ENCODE data around the gene TPM1. TPM values are rescaled to one million over a fixed set of nuclear protein-coding genes. Genes with fewer than 3 reads are reported as not detected.

TPM1 gene
- total RNA-seq, 1 experiment from 2014 or later, result 748 TPM

DNA sequence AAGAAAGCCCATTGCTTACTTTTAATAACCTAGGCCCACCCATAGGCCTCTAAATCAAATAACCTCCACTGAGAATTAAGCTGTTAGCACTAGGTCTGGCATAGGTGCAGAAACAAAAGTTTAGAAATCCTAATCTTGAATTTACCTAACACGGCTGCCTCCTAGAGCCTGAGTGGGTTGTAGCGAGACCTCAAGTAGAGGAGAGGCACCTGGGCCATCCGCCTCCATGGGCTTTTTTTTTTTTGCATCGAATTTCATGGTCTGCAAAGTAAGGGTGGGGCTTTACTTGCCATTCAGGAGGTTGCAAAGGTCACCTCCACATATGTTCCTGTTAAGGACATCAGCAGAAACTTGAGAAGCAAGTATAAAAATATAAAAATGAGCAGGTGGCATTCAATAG is 6.6 kb upstream of the TPM1 start:
- DNase-seq, result no peak
- Histone ChIP-seq H3K79me1 (ENCODE audit: insufficient read depth, low read depth, low read length, poor library complexity, severe bottlenecking) (no peaks in the 10 kb centered on the region), H3K27me3 (ENCODE audit: insufficient read depth, low read length) (no peaks in the 10 kb centered on the region), H3K27ac (ENCODE audit: insufficient read length, low read depth, low read length) (no peak overlapping the region), H2BK20ac (ENCODE audit: low read depth, low read length, poor library complexity, severe bottlenecking) (no peak overlapping the region), H3K4ac (ENCODE audit: low read depth, low read length) (no peak overlapping the region), H3K4me2 (ENCODE audit: insufficient read depth, insufficient read length, low read length) (no peak overlapping the region), H3K23ac (ENCODE audit: insufficient read length, low read depth, low read length) (no peak overlapping the region), H2BK120ac (ENCODE audit: low read depth, low read length, poor library complexity, severe bottlenecking) (no peak overlapping the region), H3K4me1 (ENCODE audit: insufficient read depth, low read length) (peaks cover 7% of the 10 kb centered on the region; the same call in 1 of the 2 replicates), H3T11ph (ENCODE audit: low read length) (no peak overlapping the region), H2BK5ac (ENCODE audit: insufficient read length, low read length) (no peak overlapping the region), H2AK5ac (ENCODE audit: insufficient read length, low read length) (no peak overlapping the region), H3K14ac (ENCODE audit: insufficient read depth, low read length) (no peak overlapping the region), H3K9me3 (ENCODE audit: control insufficient read depth, low read depth, low read length) (no peaks in the 10 kb centered on the region), H3K18ac (ENCODE audit: insufficient read length, low read depth, low read length) (no peak overlapping the region), H4K20me1 (ENCODE audit: control insufficient read depth, insufficient read depth, insufficient read length) (no peaks in the 10 kb centered on the region), H3K56ac (ENCODE audit: insufficient read length, low read depth, low read length) (no peak overlapping the region), H4K91ac (ENCODE audit: insufficient read length, low read depth, low read length) (no peak overlapping the region), H4K8ac (replicated peaks; ENCODE audit: insufficient read length, low read depth, low read length) (no peak overlapping the region), H2AFZ (ENCODE audit: low read length) (no peak overlapping the region), H3K9ac (ENCODE audit: extremely low read depth, insufficient read length, low read length) (no peak overlapping the region), H3K23me2 (ENCODE audit: insufficient read length, low read depth, low read length, poor library complexity, severe bottlenecking) (peaks cover under 1% of the 10 kb centered on the region), H4K5ac (ENCODE audit: insufficient read length, low read depth, low read length) (no peak overlapping the region), H2BK12ac (ENCODE audit: insufficient read length, low read depth, low read length) (no peak overlapping the region), H2BK15ac (ENCODE audit: low read depth, low read length) (no peak overlapping the region), H3K79me2 (ENCODE audit: insufficient read depth, low read length) (no peaks in the 10 kb centered on the region)
- H3K36me3 Mint-ChIP-seq (ENCODE audit: insufficient read depth in 1 of 3, low read depth in 3 of 3), result peaks cover 0 to 4% (median 3%) of the 10 kb centered on the region in 3 experiments; a peak in 3 of 7 replicates
- H3K27ac Mint-ChIP-seq, result no peak overlapping the region
- peaks cover 35 to 41% of the 10 kb centered on the region in 2 experiments for H3K4me1 Mint-ChIP-seq
- peaks cover 0 to 3% of the 10 kb centered on the region in 2 experiments; a peak in 2 of 5 replicates for H3K9me3 Mint-ChIP-seq
- no peak overlapping the region for H3K4me3 Mint-ChIP-seq
- peaks cover 7% of the 10 kb centered on the region; the same call in 1 of the 2 replicates for H3K27me3 Mint-ChIP-seq (ENCODE audit: low read depth)
- WGBS (ENCODE audit: extremely low coverage, insufficient read length, low lambda C conversion rate), result no CpG with 5 or more reads among the region's 4 CpGs
- peak; percentile 29; the same call in 2 of the 3 replicates for TF ChIP-seq CTCF (conservative IDR thresholded peaks at IDR 0.05)

Data from H9 (cell line).